K562 (cell line): ENCODE measurements around the gene DNAAF1. TPM values are rescaled to one million over a fixed set of nuclear protein-coding genes. Genes with fewer than 3 reads are reported as not detected.

Experiments
- BRF2 ChIP-seq: IDR thresholded peaks from 3 replicates; pipeline ENCODE4 v1.6.1; 2011; ENCODE audit warnings: borderline replicate concordance, mild to moderate bottlenecking; ENCODE audit not compliant: insufficient read length, insufficient read depth
- CTBP1 ChIP-seq: fragments of 450-650 bp; IDR thresholded peaks from 2 replicates; pipeline ENCODE4 v1.6.1; 2016; ENCODE audit warnings: borderline replicate concordance
- CTCFL ChIP-seq: IDR thresholded peaks from 2 replicates; pipeline ENCODE4 v1.6.1; 2011; ENCODE audit warnings: borderline replicate concordance, low read depth, mild to moderate bottlenecking, moderate library complexity, low read length; ENCODE audit not compliant: insufficient read depth, poor library complexity, severe bottlenecking
- CXXC5 ChIP-seq: fragments of 250-450 bp; sonication (Bioruptor Pico); IDR thresholded peaks from 2 replicates; pipeline ENCODE4 v1.8.0; 2022; ENCODE audit warnings: inconsistent platforms, mild to moderate bottlenecking, moderate library complexity
- GATA2 ChIP-seq: sonication (generic); formaldehyde crosslinking; IDR thresholded peaks from 2 replicates; pipeline ENCODE4 v1.4.0; 2020; ENCODE audit warnings: mild to moderate bottlenecking, missing genetic modification reagents
- GATAD2A ChIP-seq: fragments of 450-650 bp; IDR thresholded peaks from 2 replicates; pipeline ENCODE4 v1.6.1; 2017
- PKNOX1 ChIP-seq: fragments of 450-650 bp; IDR thresholded peaks from 2 replicates; pipeline ENCODE4 v1.6.1; 2016
- REST ChIP-seq, 2 experiments: fragments of 450-650 bp; formaldehyde crosslinking in 1 of 2; IDR thresholded peaks; 2 replicates each; pipeline versions ENCODE4 v1.4.0 to v1.6.1; 2014 to 2020; ENCODE audit warnings: mild to moderate bottlenecking in 2 of 2, borderline replicate concordance in 1 of 2, low read depth in 1 of 2
- SIN3B ChIP-seq: fragments of 450-650 bp; IDR thresholded peaks from 2 replicates; pipeline ENCODE4 v1.6.1; 2017; ENCODE audit warnings: low read depth, mild to moderate bottlenecking, moderate library complexity
- TCF3 ChIP-seq: sonication (generic); formaldehyde crosslinking; IDR thresholded peaks from 2 replicates; pipeline ENCODE4 v1.4.0; 2020; ENCODE audit warnings: mild to moderate bottlenecking, missing genetic modification reagents
- TFAP4 ChIP-seq: sonication (generic); formaldehyde crosslinking; IDR thresholded peaks from 2 replicates; pipeline ENCODE4 v1.8.0; 2022; ENCODE audit warnings: missing genetic modification reagents, mild to moderate bottlenecking, moderate library complexity, borderline replicate concordance
- polyA plus RNA-seq, 8 experiments: library from polyadenylated mRNA; depleted of rRNA in 4 of 8; stranded (reverse) in 5 of 8; unstranded in 3 of 8; fragments of >200 nt; fragmentation: Nextera tagmentation in 2 of 8; fragmentation: Illumina TruSeq in 1 of 8; extraction: Ambion mirVana in 2 of 8; extraction: Trizol in 1 of 8; gene quantifications; 2 replicates each; pipeline versions ENCODE4 v1.2.1 to v1.2.3, GENCODE V29; 2011 to 2014; ENCODE audit warnings: inconsistent platforms in 1 of 8, missing spikeins in 1 of 8
- total RNA-seq, 7 experiments: library from RNA; depleted of rRNA in 6 of 7; stranded (reverse); fragments of >200 nt in 6 of 7; fragmentation: Illumina TruSeq in 2 of 7; extraction: Trizol in 2 of 7; gene quantifications; 2 replicates each; pipeline versions ENCODE4 v1.2.1 to v1.2.3, GENCODE V29; 2011 to 2021; ENCODE audit warnings: low replicate concordance in 1 of 7

DNAAF1 gene
- total and polyA plus RNA-seq, 9 of the 15 experiments (the other 6 are each of a cell fraction or from before 2014, with no cell fraction given) = 0.01 TPM; not detected in 8

GRCh38 chr16:84141143-84141670 lies 3.9 kb upstream of the DNAAF1 start (continued):
- TF ChIP-seq REST (IDR thresholded peaks at IDR 0.05; ENCODE audit: borderline replicate concordance) = peak; percentile 14; the same call in 1 of the 2 replicates
- TF ChIP-seq REST (CRISPR knock-in tag; IDR thresholded peaks at IDR 0.05; ENCODE audit: low read depth) = no peak
- TF ChIP-seq GATA2 (CRISPR knock-in tag) = peak; percentile 65
- TF ChIP-seq SIN3B = no peak
- TF ChIP-seq CXXC5 = peak; percentile 39; the same call in 1 of the 2 replicates
- TF ChIP-seq TFAP4 = peak; percentile 59; the same call in 1 of the 2 replicates
- peak; percentile 75 for TF ChIP-seq TCF3 (CRISPR knock-in tag)
- peak; percentile 3 for TF ChIP-seq CTCFL
- peak; percentile 52 for TF ChIP-seq PKNOX1
- peak; percentile 65; the same call in 1 of the 2 replicates for TF ChIP-seq CTBP1
- 0 out of 2 replicates have a peak, but pooled peaks have one; percentile 42 for TF ChIP-seq GATAD2A
- no peak for TF ChIP-seq BRF2
